HepG2 (cell line): ENCODE results near the gene MYH7. TPM values are rescaled to one million over a fixed set of nuclear protein-coding genes. Genes with fewer than 3 reads are reported as not detected.
A peak's percentile ranks its signal among the peaks of the same experiment; 100 is the strongest.

Source experiments
- FOXA3 ChIP-seq: IDR thresholded peaks from 2 replicates; pipeline ENCODE4 v1.6.1; 2016; ENCODE audit warnings: missing genetic modification reagents, missing compliant biosample characterization
- KIAA2018 ChIP-seq: sonication (generic); formaldehyde crosslinking; IDR thresholded peaks from 2 replicates; pipeline ENCODE4 v1.5.0; 2020; ENCODE audit warnings: mild to moderate bottlenecking, missing genetic modification reagents, borderline replicate concordance
- NRL ChIP-seq: sonication (generic); formaldehyde crosslinking; IDR thresholded peaks from 2 replicates; pipeline ENCODE4 v1.5.0; 2020; ENCODE audit warnings: missing genetic modification reagents, mild to moderate bottlenecking, moderate library complexity, borderline replicate concordance
- PPARG ChIP-seq: conservative IDR thresholded peaks from 2 replicates; pipeline ENCODE4 v1.6.1; 2016; ENCODE audit warnings: missing biosample characterization, missing genetic modification reagents
- SNAPC4 ChIP-seq: sonication (generic); formaldehyde crosslinking; IDR thresholded peaks from 2 replicates; pipeline ENCODE4 v1.4.0; 2020; ENCODE audit warnings: mild to moderate bottlenecking, missing genetic modification reagents
- SOX5 ChIP-seq: IDR thresholded peaks from 2 replicates; pipeline ENCODE4 v1.6.1; 2016; ENCODE audit warnings: borderline replicate concordance
- TCF7 ChIP-seq: sonication (generic); IDR thresholded peaks from 2 replicates; pipeline ENCODE4 v1.6.1; 2016; ENCODE audit warnings: antibody characterized with exemption, low read depth
- USF2 ChIP-seq, 2 experiments: sonication (generic) in 1 of 2; formaldehyde crosslinking in 1 of 2; IDR thresholded peaks; 2 replicates each; pipeline versions ENCODE4 v1.5.1 to v1.6.1; 2011 to 2020; ENCODE audit warnings: borderline replicate concordance in 1 of 2, low read depth in 1 of 2, low read length in 1 of 2, mild to moderate bottlenecking in 1 of 2, missing genetic modification reagents in 1 of 2, moderate library complexity in 1 of 2
- ZNF121 ChIP-seq: sonication (generic); formaldehyde crosslinking; IDR thresholded peaks from 2 replicates; pipeline ENCODE4 v1.5.0; 2020; ENCODE audit warnings: mild to moderate bottlenecking, missing genetic modification reagents
- ZNF513 ChIP-seq: sonication (generic); formaldehyde crosslinking; conservative IDR thresholded peaks from 2 replicates; pipeline ENCODE4 v1.5.0; 2020; ENCODE audit warnings: missing genetic modification reagents
- polyA plus RNA-seq, 8 experiments: library from polyadenylated mRNA; depleted of rRNA in 3 of 8; stranded (reverse) in 7 of 8; unstranded in 1 of 8; fragments of >200 nt; fragmentation: Illumina TruSeq in 4 of 8; extraction: Trizol in 4 of 8; gene quantifications; 2 replicates each; pipeline versions ENCODE4 v1.2.1 to v1.2.3, GENCODE V29; 2011 to 2016; ENCODE audit warnings: low read depth in 4 of 8, missing spikeins in 1 of 8, mixed read lengths in 1 of 8; ENCODE audit not compliant: insufficient read depth in 1 of 8
- total RNA-seq, 5 experiments: library from RNA; depleted of rRNA; stranded (reverse); fragments of >200 nt; fragmentation: Illumina TruSeq; extraction: Trizol; gene quantifications; 2 replicates each; pipeline ENCODE4 v1.2.3, GENCODE V29; 2016; ENCODE audit warnings: low read depth in 1 of 5

MYH7 gene
- total and polyA plus RNA-seq, 2 of the 13 experiments (the other 11 are each of a cell fraction or from before 2014, with no cell fraction given), result 0.04 TPM; not detected in 1

GRCh38 chr14:23379366-23380196 lies 55.9 kb downstream of the MYH7 start (continued):
- TF ChIP-seq USF2 (IDR thresholded peaks at IDR 0.05; ENCODE audit: low read depth, low read length) (no peak), USF2 (CRISPR knock-in tag; IDR thresholded peaks at IDR 0.05; ENCODE audit: borderline replicate concordance) (no peak), ZNF121 (no peak), TCF7 (no peak), SNAPC4 (CRISPR knock-in tag) (no peak), PPARG (CRISPR knock-in tag) (peak; percentile 67; the same call in 1 of the 2 replicates), SOX5 (CRISPR knock-in tag) (0 out of 2 replicates have a peak, but pooled peaks have one; percentile 19), KIAA2018 (CRISPR knock-in tag) (no peak), FOXA3 (peak; percentile 57), NRL (CRISPR knock-in tag) (peak; percentile 73), ZNF513 (CRISPR knock-in tag) (peak; percentile 78; the same call in 1 of the 2 replicates)
